Activated CD8-positive, alpha-beta memory T cell treated with anti-CD3 and anti-CD28 coated beads, Interleukin-2, amount 10 ng/mL, durations not matched to agents 7 days and 5 days (primary cell): ENCODE results near the gene TFPI2. TPM values are rescaled to one million over a fixed set of nuclear protein-coding genes. Genes with fewer than 3 reads are reported as not detected.
"Not testable (repeated sequence)": the region's sequence is repeated elsewhere in the genome, so short reads cannot be mapped to it uniquely, and the experiment has no call there.

ENCODE experiments used
- ATAC-seq: fragments of 150-1000 bp; cut with Tn5 transposase; one replicate; pipeline ENCODE4 v1.10.0; 2021; ENCODE audit warnings: moderate library complexity
- CTCF ChIA-PET: fragments of 350-600 bp; sonication (Branson Sonifier 250); formaldehyde crosslinking; loops from one replicate; lab custom pipeline; 2021; ENCODE audit warnings: antibody characterized with exemption; lab: Charles Lee
- DNase-seq: peaks from one replicate; pipeline ENCODE4 v3.0.0-alpha.2; 2020
- H3K27ac Mint-ChIP-seq: one replicate; pipeline ENCODE4 v1.8.0; 2021; ENCODE audit warnings: mild to moderate bottlenecking, mixed read lengths
- H3K27me3 Mint-ChIP-seq: one replicate; pipeline ENCODE4 v1.8.0; 2021; ENCODE audit warnings: mixed read lengths
- H3K36me3 Mint-ChIP-seq: one replicate; pipeline ENCODE4 v1.8.0; 2021; ENCODE audit warnings: mild to moderate bottlenecking, mixed read lengths
- H3K4me1 Mint-ChIP-seq: one replicate; pipeline ENCODE4 v1.8.0; 2021; ENCODE audit warnings: mixed read lengths
- H3K4me3 Mint-ChIP-seq: one replicate; pipeline ENCODE4 v1.8.0; 2021; ENCODE audit warnings: mild to moderate bottlenecking, moderate library complexity, mixed read lengths
- H3K9me3 Mint-ChIP-seq: one replicate; pipeline ENCODE4 v1.8.0; 2022; ENCODE audit warnings: low read depth, mixed read lengths
- total RNA-seq, 2 experiments: library from RNA; stranded (reverse); gene quantifications; one replicate each; pipeline ENCODE4 v1.2.3, GENCODE V29; 2021

The TFPI2 gene
- total RNA-seq, 2 experiments from 2014 or later: 0.30 TPM; not detected in 1

DNA sequence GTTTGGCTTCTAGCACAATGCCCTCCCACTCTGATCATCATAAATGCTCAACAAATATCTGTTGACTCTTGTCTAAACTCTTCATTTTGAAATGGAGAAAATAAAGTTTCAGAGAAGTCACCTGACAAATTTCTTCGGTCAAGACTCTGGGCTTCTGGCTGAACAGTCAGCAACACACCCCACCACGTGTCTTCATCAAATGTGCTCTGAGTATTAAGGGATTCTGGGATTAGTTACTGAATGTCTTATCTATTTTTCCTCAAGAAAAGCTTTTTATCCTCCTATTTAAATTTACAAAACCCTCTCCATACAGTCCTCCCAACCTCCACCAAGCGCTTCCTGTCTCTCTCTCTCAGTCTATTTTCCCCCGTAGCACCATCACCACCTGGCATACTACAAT, 25.8 kb upstream of the TFPI2 start:
- peaks cover 37% of the 10 kb centered on the region for H3K27me3 Mint-ChIP-seq
- H3K4me1 Mint-ChIP-seq, H3K9me3 Mint-ChIP-seq, H3K4me3 Mint-ChIP-seq, H3K36me3 Mint-ChIP-seq, DNase-seq, H3K27ac Mint-ChIP-seq, ATAC-seq, CTCF ChIA-PET: not testable (repeated sequence)

DNA sequence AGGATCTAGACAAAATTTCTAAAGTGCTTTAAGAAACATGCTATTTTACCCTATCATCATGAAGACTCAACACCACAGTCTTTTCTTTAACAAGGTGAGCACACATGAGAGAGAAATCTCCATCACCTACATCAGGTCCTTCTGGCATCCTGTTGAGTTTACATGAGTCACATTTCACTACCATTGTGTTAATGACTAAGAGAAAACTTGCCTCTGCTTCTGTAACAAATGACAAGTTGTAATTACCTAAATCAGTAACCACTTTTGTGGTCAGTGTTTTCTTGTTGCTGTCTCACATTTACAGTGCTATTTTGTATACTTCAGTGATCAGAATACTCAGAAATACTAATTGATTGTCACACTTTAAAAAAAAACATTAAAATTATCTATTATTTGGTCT, 25.3 kb upstream of the TFPI2 start:
- H3K36me3 Mint-ChIP-seq, ATAC-seq, CTCF ChIA-PET: not testable (repeated sequence)

DNA sequence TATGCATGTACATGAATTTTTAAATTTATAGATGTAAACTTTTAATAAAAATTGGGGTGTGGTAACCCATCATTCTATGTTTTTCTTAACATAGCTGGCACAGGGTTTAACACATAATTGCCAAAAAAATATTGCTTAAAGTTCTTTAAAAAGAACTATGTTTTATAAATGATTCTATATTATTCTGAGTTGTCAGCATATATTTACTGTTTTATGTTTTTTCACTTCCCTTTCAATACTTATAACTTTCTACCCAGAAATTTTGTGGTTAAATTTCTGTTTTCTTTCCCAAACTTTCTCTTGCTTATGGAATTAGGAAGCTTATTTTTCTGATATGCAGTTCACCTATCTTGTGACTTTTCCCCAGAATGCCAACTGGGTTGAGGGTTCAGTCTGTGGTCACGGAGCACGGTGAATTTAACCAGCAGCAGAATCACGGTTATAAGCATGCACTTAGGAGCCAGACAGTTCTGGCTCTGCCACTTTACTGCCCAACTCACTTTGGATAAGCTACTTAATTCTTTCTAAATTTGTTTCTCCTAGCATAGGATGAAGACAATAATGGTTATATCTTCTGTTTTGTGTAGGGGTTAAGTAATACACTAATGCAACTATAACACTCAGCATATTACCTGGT, 24.8 kb upstream of the TFPI2 start:
- H3K9me3 Mint-ChIP-seq, ATAC-seq, H3K4me1 Mint-ChIP-seq, H3K27ac Mint-ChIP-seq, H3K4me3 Mint-ChIP-seq, DNase-seq, H3K36me3 Mint-ChIP-seq, CTCF ChIA-PET: not testable (repeated sequence)
- peaks cover 27% of the 10 kb centered on the region for H3K27me3 Mint-ChIP-seq

More for the DNA sequence above, 25.3 kb upstream of the TFPI2 start:
- not testable (repeated sequence) for H3K27ac Mint-ChIP-seq, H3K4me3 Mint-ChIP-seq, H3K4me1 Mint-ChIP-seq, DNase-seq, H3K9me3 Mint-ChIP-seq
- H3K27me3 Mint-ChIP-seq: peaks cover 33% of the 10 kb centered on the region

DNA sequence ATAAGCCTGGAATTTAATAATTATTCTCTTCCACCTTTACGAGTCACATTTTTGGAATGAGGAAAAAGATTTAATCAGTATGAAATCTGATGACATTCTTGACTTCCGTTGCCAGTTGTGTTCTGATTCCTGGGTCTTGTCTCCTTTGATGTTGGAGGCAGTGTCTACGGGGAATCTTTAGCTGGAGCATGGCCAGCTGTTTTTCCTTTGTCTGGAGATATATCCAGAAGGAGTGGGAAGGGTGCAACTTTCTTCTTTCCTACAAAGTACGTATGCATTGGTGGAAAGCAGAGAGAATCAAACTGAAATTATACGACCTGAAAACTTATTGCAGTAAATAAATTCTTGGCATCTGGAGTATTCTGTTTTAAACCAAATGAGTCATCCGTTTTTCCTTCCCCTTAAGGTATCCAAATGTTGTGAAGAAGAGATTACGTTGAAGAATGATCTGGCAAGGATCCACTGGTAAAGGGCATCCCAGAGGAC, 24.1 kb upstream of the TFPI2 start:
- no peak for ATAC-seq
- no peaks in the 10 kb centered on the region for H3K9me3 Mint-ChIP-seq
- CTCF ChIA-PET: no interaction called here

DNA sequence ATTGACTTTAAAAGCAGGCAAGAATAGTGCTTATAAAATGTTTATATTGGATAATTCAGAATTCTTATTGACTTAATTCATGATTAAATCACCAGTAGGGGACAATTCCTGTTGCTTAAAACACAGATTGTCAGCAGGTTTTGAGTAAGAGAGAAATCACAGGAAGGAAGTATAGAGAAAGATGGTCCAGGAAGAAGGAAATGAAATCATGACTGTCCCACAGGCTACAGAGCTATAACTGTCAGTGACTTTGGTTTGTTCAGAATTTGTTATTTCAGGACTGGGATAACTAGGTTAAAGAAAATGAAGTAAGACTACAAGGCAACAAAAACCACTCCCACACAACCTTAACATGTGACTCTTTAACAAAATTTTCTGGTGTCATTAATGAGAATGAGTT, 22.6 kb upstream of the TFPI2 start:
- Mint-ChIP-seq H3K4me3 (no peak overlapping the region), H3K9me3 (no peaks in the 10 kb centered on the region), H3K4me1 (peaks cover 2% of the 10 kb centered on the region), H3K36me3 (no peaks in the 10 kb centered on the region), H3K27me3 (peaks cover 26% of the 10 kb centered on the region), H3K27ac (no peak overlapping the region)
- CTCF ChIA-PET: interaction anchor here (0.7 kb wide), 1 partner anchor 175 kb away, joined by 3 read pairs; no protein-coding TSS in a partner anchor
- no peak for DNase-seq
- ATAC-seq: no peak

More for the DNA sequence above, 24.1 kb upstream of the TFPI2 start:
- no peak overlapping the region for H3K27ac Mint-ChIP-seq
- peaks cover 2% of the 10 kb centered on the region for H3K4me1 Mint-ChIP-seq
- peaks cover 25% of the 10 kb centered on the region for H3K27me3 Mint-ChIP-seq
- no peaks in the 10 kb centered on the region for H3K36me3 Mint-ChIP-seq
- H3K4me3 Mint-ChIP-seq: no peak overlapping the region
- DNase-seq: no peak

DNA sequence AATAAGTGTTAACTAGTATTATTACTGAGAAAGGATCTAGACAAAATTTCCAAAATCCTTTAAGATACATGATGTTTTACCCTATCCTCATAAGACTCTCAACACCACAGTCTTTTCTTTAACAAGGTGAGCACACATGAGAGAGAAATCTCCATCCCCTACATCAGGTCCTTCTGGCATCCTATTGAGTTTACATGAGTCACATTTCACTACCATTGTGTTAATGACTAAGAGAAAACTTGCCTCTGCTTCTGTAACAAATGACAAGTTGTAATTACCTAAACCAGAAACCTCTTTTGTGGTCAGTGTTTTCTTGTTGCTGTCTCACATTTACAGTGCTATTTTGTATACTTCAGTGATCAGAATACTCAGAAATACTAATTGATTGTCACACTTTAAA, 21.1 kb upstream of the TFPI2 start:
- H3K36me3 Mint-ChIP-seq, CTCF ChIA-PET, H3K4me3 Mint-ChIP-seq, H3K9me3 Mint-ChIP-seq, H3K4me1 Mint-ChIP-seq, DNase-seq, ATAC-seq, H3K27ac Mint-ChIP-seq: not testable (repeated sequence)
- peaks cover 18% of the 10 kb centered on the region for H3K27me3 Mint-ChIP-seq

DNA sequence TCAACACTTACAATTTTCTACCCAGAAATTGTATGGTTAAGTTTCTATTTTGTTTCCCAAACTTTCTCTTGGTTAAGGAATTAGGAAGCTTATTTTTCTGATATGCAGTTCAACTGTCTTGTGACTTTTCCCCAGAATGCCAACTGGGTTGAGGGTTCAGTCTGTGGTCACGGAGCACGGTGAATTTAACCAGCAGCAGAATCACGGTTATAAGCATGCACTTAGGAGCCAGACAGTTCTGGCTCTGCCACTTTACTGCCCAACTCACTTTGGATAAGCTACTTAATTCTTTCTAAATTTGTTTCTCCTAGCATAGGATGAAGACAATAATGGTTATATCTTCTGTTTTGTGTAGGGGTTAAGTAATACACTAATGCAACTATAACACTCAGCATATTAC, 20.7 kb upstream of the TFPI2 start:
- H3K27me3 Mint-ChIP-seq: peaks cover 18% of the 10 kb centered on the region
- H3K4me1 Mint-ChIP-seq: not testable (repeated sequence)

DNA sequence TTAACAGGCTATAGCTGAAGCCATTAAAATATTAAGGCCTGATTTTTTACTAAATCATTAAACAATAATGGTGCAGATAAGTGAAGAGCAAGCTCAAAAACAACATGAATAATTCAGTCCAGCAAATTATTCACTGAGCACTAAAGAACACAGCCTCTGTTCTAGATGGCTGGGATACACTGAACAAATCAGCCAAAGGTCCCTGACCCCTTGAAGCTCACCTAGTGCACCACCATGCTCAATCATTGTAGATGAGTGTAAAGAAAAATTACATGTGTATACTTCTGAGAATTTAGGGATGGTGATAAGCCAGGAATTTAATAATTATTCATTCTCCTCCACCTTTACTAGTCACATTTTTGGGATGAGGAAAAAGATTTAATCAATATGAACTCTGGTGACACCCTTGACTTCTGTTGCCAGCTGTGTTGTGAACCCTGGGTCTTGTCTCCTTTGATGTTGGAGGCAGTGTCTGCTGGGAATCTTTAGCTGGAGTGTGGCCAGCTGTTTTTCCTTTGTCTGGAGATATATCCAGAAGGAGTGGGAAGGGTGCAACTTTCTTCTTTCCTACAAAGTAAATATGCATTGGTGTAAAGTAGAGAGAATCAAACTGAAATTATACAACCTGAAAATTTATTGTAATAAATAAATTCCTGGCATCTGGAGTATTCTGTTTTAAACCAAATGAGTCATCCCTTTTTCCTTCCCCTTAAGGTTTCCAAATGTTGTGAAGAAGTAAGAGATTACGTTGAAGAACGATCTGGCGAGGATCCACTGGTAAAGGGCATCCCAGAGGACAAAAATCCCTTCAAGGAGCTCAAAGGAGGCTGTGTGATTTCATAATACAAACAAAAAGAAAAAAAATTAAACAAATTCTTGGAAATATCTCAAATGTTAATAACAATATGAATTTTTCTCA, 19.8 kb upstream of the TFPI2 start:
- no peak overlapping the region for H3K27ac Mint-ChIP-seq
- H3K4me1 Mint-ChIP-seq: peaks cover 2% of the 10 kb centered on the region
- ATAC-seq (no peak), DNase-seq (no peak)
- H3K9me3 Mint-ChIP-seq: no peaks in the 10 kb centered on the region
- no peaks in the 10 kb centered on the region for H3K36me3 Mint-ChIP-seq
- CTCF ChIA-PET: interaction anchor here (1.5 kb wide), 1 partner anchor 177 kb away, joined by 3 read pairs; no protein-coding TSS in a partner anchor
- H3K4me3 Mint-ChIP-seq: no peak overlapping the region
- H3K27me3 Mint-ChIP-seq: peaks cover 18% of the 10 kb centered on the region

More for the DNA sequence above, 20.7 kb upstream of the TFPI2 start:
- H3K27ac Mint-ChIP-seq, H3K36me3 Mint-ChIP-seq, H3K9me3 Mint-ChIP-seq, DNase-seq, CTCF ChIA-PET, ATAC-seq, H3K4me3 Mint-ChIP-seq: not testable (repeated sequence)

DNA sequence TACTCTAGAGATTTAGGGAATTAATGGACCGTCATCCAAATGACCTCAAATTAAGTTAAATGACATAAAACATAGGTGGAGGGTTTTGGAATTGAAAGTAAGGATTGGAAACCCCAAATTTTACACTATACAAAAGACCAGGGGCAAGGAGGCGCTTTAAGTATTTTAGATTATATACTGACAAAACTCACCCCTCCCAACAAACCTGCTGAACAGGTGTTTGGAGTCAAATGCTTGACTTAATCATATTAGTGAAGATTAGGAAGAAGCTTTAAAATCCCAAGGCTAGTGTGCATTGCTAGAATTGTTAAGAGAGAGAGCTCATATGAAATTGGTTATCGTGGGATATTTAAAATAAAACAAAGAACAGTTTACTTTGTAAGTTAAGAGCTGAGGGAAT, 15.7 kb upstream of the TFPI2 start, which contains the start of gene GNGT1:
Gene GNGT1, plus strand, starts transcription at position 301 of the 400 bp plus-strand sequence. CDS start 180 bp downstream, outside the sequence.
- ATAC-seq: no peak
- no peak for DNase-seq
- Mint-ChIP-seq H3K9me3 (no peaks in the 10 kb centered on the region), H3K4me3 (no peak within 1 kb of the TSS), H3K27ac (no peak within 1 kb of the TSS), H3K36me3 (no peaks in the 10 kb centered on the region), H3K27me3 (peaks cover 17% of the 10 kb centered on the region), H3K4me1 (no peaks in the 10 kb centered on the region)
- CTCF ChIA-PET: interaction anchor here (1.4 kb wide), 1 partner anchor 181 kb away, joined by 4 read pairs; no protein-coding TSS in a partner anchor

DNA sequence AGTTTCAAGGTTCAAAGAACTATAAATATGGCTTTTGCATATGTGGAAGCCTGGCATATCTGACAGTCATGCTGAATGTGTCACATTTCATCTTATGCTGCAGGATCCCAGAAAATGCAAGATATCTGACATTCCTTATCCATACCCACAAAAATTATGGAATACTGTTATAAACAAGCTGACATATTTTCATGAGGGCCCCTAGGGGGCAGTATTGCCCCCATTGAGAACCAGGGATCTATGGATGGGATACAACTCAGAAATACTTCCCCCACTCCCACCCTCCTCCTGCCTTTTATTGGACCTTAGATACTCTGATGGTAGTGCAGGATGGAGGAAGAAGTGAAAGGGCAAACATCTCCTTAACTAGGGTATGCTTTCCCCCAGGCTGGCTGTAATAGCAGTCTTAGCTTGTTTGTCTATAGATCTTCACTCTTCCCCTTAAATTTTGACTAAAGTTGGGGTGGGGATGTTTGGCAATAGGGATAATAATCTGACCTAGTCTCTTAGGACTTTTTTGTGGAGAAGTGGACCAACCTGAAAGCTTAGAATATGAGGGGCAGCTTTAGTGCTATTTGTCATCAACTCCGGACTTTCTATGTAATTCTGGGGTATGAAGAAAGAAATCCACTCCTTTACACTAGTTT, 12.3 kb upstream of the TFPI2 start:
- no peak for DNase-seq
- CTCF ChIA-PET: interaction anchor here (0.8 to 2.2 kb wide), 7 partner anchors 19 to 492 kb away, joined by 3 to 9 read pairs (median 3); partner anchors contain the start of genes COL1A2 and GNG11
- H3K27me3 Mint-ChIP-seq: peaks cover 25% of the 10 kb centered on the region
- H3K27ac Mint-ChIP-seq: no peak overlapping the region
- no peak for ATAC-seq
- no peaks in the 10 kb centered on the region for H3K9me3 Mint-ChIP-seq
- H3K4me1 Mint-ChIP-seq: no peaks in the 10 kb centered on the region
- no peak overlapping the region for H3K4me3 Mint-ChIP-seq
- no peaks in the 10 kb centered on the region for H3K36me3 Mint-ChIP-seq

DNA sequence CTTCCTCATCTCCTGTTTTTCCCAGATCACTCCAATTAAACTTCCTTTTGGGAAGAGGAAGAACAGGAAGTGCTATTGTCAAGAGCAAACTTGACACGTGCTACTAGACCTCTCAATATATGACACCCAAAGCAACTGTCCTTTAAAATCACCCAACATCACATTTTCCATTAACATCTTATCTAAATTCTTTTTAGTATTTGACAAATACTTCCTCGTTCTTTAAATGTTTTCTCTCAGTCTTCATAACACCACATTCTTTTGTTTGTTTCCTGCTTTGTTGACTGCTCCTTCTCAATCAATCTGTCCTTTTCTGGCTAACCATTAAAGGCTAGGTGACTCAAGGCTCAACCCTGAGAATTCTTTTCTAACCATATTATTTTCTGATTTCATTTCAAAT, 7.1 kb upstream of the TFPI2 start:
- H3K27ac Mint-ChIP-seq: no peak overlapping the region

DNA sequence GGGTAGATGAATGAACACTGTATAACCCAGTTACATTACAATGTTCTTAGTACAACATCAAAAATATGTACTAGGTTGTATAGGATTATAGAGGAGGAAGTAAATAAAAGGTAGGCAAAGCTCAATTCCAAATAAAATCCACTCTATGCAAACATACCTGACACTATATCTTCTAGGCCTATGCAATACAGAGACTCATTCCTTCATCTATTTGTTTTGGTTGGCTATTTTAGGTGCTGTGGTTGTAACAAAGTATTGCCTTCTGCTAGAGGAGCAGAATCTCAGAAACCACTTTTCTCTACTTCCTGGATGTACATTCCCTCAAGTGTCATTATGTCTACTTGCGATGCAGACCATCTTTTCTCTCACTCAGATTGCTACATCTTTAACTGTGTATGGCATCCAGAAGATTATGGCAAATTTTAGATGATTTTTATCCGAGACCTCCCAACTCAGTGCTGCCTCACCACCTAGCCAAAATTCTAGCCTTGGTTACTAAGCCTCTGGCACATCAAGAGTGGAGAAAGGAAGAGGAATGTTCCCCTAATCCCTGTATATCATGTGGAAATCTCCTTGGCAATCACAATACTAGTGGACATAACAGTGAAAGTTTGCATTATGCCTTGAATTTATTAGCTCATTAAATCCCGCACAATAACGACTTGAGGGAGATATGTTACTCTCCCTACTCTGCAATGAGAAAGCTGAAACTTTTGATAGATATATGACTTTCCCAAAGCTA, 5.5 kb upstream of the TFPI2 start:
- H3K36me3 Mint-ChIP-seq: no peaks in the 10 kb centered on the region
- H3K27me3 Mint-ChIP-seq: peaks cover 48% of the 10 kb centered on the region
- no peak for ATAC-seq
- no peak for DNase-seq
- no peaks in the 10 kb centered on the region for H3K4me1 Mint-ChIP-seq
- no peak overlapping the region for H3K4me3 Mint-ChIP-seq
- CTCF ChIA-PET: interaction anchor here (0.9 kb wide), 1 partner anchor 13 kb away, joined by 3 read pairs; no protein-coding TSS in a partner anchor
- no peaks in the 10 kb centered on the region for H3K9me3 Mint-ChIP-seq
- H3K27ac Mint-ChIP-seq: no peak overlapping the region

More for the DNA sequence above, 7.1 kb upstream of the TFPI2 start:
- H3K27me3 Mint-ChIP-seq: peaks cover 33% of the 10 kb centered on the region
- no peaks in the 10 kb centered on the region for H3K36me3 Mint-ChIP-seq
- H3K9me3 Mint-ChIP-seq: no peaks in the 10 kb centered on the region
- no peaks in the 10 kb centered on the region for H3K4me1 Mint-ChIP-seq
- H3K4me3 Mint-ChIP-seq: no peak overlapping the region
- ATAC-seq (no peak), DNase-seq (no peak)
- CTCF ChIA-PET: no interaction called here
